HG03139 (cell line): ENCODE measurements around the gene MAGEA9B.
"Not testable (repeated sequence)": the region's sequence is repeated elsewhere in the genome, so short reads cannot be mapped to it uniquely, and the experiment has no call there.

Experiments
- ATAC-seq: cut with Tn5 transposase; IDR thresholded peaks from one replicate; pipeline ENCODE4 v1.9.1; 2021; ENCODE audit not compliant: unreplicated experiment

The MAGEA9B gene

GRCh38 chrX:149537474-149537873 is 49.8 kb downstream of the MAGEA9B start:
- not testable (repeated sequence) for ATAC-seq

- ATAC-seq = not testable (repeated sequence)
Observed at GRCh38 chrX:149534926-149535602, 52.2 kb downstream of the MAGEA9B start.

DNA sequence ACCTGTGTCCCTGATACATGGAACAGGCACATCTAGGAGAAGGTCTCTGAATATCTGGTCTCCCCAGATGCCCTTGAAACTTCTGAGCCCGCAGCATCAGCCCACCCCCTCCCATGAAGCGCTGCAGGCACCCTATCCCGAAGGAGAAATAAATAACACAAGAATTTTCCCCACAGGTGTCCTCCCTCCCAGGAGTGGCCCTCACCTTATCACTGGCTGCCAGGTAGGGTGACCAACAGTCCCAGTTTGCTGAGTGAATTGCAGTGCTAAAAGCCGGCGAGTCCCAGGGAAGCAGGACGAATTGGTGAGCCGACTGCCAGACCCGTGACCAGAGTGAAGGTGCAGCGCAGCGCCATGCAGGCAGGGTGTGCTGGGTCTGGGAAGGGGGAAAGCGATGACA is 53.3 kb downstream of the MAGEA9B start:
- ATAC-seq = not testable (repeated sequence)

DNA sequence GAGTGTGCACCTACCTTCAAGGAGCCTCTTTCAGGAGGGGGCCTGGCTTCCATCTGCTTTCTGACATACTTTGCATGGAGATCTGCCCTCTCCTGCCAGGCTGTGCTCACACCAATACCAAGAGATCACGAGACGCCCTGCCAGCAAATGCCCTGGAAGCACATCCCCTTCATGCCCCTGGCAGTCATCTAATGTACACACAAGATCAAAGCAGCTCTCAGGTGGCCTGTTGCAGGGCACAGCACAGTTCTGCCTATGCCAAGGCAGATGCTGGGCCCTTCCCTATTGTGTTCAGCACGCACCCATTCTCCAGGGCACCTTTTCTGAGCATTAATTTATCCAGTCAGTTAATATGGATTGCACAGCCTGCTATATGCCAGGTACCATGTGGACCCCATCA is 54.4 kb downstream of the MAGEA9B start:
- ATAC-seq = not testable (repeated sequence)
